Amygdala (tissue), 56 donors: Measurements from ENCODE around the gene EXOSC7.
"Not testable (repeated sequence)": the region's sequence is repeated elsewhere in the genome, so short reads cannot be mapped to it uniquely, and the experiment has no call there.

Experiments
- DNase-seq, 56 donors: peaks; one replicate each; lab custom pipeline; 2025; lab: John Stamatoyannopoulos, UW

The EXOSC7 gene

GRCh38 chr3:45049807-45050206, 73.8 kb downstream of the EXOSC7 start:
- no peak for DNase-seq

GRCh38 chr3:45051685-45052084, 75.6 kb downstream of the EXOSC7 start:
- no peak for DNase-seq

GRCh38 chr3:45053805-45054195, 77.8 kb downstream of the EXOSC7 start:
- not testable (repeated sequence) for DNase-seq

- no peak for DNase-seq
Observed at GRCh38 chr3:45054196-45054857, 78.3 kb downstream of the EXOSC7 start.

- no peak for DNase-seq
Observed at GRCh38 chr3:45055032-45055410, 79.0 kb downstream of the EXOSC7 start.

GRCh38 chr3:45055411-45056143, 79.5 kb downstream of the EXOSC7 start:
- DNase-seq = peak in 1 of 56 donors; percentile 9

- DNase-seq = no peak
Observed at GRCh38 chr3:45056608-45057301, 80.7 kb downstream of the EXOSC7 start.

GRCh38 chr3:45057557-45057956, 81.5 kb downstream of the EXOSC7 start:
- no peak for DNase-seq

- DNase-seq = no peak
Observed at GRCh38 chr3:45059132-45059531, 83.1 kb downstream of the EXOSC7 start.

GRCh38 chr3:45060165-45060892, 84.3 kb downstream of the EXOSC7 start:
- peak in 9 of 56 donors; percentile 7 to 29 (median 21) for DNase-seq
